Measurements from ENCODE around the gene COX5A.

GRCh38 chr15:74884428-74885223 is 53.2 kb downstream of the COX5A start:
- TF ChIP-seq EZH2 (IDR thresholded peaks at IDR 0.05; ENCODE audit: borderline replicate concordance, low read length) = no peak
- no peak for TF ChIP-seq CTCF (IDR thresholded peaks at IDR 0.05; ENCODE audit: low read length)
